ENCODE measurements around the gene DNAH1.

GRCh38 chr3:52439426-52440248 lies 123.5 kb downstream of the DNAH1 start:
- TF ChIP-seq POLR2AphosphoS5 (IDR thresholded peaks at IDR 0.05; ENCODE audit: low read depth, low read length): no peak
- TF ChIP-seq TAF1 (IDR thresholded peaks at IDR 0.05; ENCODE audit: low read depth, low read length): no peak
